HPDE6-E6E7 (cell line): ENCODE data around the gene FNIP1.
A peak's percentile ranks its signal among the peaks of the same experiment; 100 is the strongest.
"Not testable (repeated sequence)": the region's sequence is repeated elsewhere in the genome, so short reads cannot be mapped to it uniquely, and the experiment has no call there.

Experiments
- DNase-seq: peaks from one replicate; pipeline ENCODE4 v3.0.0; 2011; ENCODE audit warnings: missing footprints; ENCODE audit errors: extremely low spot score

FNIP1 gene

DNA sequence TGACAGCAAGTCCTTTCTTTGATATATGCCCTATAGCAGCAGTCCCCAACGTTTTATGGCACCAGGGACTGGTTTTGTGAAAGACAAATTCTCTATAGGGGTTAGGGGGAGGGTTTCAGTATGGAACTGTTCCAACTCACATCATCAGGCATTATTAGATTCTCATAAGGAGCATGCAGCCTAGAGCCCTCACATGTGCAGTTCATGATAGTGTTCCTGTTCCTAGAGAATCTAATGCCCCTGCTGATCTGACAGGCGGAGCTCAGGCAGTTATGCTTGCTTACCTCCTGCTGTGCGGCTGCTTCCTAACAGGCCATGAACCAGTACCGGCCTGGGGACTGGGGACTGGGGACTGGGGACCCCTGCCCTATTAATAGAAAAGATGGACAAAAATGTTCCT is 159.1 kb downstream of the FNIP1 start:
- DNase-seq = no peak

DNA sequence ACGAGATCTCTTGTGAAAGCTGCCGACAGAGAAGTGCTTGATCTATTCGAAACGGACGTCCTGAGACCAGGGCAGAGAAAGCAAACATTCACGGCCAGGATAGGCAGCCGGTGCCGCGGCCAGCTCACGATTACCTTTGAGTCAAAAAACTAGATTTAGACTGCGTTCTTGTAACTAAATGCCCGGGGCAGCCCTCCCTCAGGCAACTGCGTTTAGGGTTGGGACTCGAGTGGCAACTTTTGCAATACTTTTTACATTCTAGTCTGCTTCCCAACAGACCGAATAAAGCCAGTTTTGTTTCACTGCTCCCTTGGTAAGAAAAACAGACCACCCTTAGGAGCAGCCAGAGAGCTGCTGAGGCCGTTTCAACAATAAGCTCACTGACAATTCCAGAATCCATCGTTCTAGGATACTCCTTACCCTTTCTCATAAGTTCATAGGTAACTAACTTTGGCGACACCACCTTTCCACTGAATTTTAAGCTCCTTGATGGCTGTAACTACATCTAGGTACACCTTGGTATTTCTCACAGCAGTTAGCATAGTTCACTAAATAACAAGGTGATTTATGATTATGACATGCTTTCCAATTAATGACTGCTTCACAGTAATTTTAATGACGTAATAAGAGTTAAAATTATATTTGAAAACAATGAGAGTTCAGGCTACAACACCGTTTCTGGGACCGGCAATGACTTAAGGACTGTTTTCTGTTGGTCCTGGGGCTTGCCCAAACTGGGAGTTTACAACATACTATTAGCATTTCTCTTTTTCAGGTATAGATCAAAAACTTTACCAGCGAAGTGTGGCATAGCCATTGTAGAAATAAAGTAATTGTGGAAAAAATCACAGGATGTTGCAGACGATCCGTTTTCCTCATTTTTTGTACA is 160.9 kb downstream of the FNIP1 start:
- peak; percentile 16 for DNase-seq

DNA sequence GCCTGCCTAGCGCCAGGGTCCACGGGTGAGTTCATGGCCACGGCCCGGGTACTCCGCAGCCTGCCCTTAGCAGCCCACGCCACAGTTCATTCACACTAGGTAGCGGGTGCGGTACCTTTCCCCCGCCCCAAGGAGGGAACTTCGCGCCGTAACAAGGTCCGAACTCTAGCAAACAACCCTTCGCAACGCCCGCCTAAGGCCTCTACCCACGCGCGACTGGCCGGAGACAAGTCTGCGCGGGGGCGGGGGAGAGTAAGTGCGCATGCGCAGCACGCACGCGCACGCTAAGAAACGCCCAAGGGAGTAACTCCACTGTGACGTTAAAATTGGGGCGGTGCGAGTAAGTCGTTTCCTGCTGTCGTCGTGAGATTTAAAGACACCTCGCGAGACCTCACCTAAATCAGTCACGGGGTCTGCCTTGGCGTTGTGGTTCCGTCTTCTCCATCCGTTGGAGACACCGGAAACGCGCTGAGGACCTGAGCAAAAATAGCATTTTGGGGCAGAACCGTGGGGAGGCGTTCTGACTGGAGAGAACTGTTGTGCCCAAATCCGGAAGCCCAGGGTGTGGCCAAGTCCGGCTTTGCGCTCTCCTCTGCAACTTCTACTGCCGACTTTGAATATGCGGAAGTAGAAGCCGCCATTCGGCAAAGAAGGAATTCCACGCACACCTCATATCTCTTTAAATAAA is 161.7 kb downstream of the FNIP1 start, which contains the start of gene RAPGEF6:
TSS of gene RAPGEF6 (minus strand) at position 234 of the 688 bp plus-strand sequence. CDS start at position 35, 199 bp downstream.
- peak; percentile 85 for DNase-seq

DNA sequence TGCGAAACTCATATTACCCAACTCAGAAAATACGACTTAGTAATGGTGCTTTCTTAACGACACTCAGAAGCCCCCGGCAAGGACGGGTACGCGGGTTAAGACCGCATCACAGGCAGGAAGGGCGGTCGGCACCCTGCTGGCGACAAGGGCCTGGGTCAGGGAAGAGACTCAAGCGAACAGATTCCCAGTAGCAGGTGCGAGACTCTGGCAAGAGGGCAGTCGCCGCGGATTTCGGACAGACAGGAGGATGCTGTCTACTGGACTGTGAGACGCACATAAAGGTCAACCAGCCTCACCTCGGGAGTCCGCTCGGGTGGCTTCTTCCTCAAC is 162.2 kb downstream of the FNIP1 start:
- peak; percentile 31 for DNase-seq

DNA sequence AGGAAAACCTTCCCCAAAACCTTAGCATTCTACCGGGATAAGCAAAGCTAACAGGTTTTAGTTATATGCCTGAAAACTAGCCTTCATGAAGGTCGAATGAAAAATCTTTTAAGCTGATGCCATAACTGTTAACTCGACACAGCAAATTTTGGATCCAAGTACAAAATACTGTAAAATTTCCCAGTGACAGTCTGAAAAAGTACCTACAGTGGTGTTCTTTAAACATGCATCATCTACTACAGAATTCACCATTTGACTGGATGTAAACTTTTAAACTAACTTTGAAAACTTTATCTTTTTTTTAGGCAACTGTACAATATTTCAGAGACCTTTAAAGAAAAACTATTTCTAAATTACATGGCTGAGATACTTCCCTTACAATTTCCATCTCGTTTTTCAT is 162.6 kb downstream of the FNIP1 start:
- no peak for DNase-seq

DNA sequence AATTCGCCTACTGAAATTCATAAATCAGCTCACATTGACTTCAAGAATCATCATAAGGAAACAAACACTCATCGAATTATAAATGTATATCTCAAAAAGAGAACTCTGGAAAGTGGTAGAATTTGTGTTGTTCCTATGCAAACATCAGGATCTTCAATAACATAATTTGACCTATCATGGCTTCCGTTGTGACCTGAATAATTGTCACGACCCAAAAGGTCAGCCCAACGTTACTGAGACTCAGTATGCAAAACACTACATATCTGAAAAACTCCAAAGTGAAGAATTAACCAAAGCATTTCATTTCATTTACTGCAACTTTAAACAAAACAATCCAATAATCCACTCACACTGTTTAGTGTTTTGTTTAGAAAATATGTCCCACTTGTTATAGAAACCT is 163.0 kb downstream of the FNIP1 start:
- no peak for DNase-seq

DNA sequence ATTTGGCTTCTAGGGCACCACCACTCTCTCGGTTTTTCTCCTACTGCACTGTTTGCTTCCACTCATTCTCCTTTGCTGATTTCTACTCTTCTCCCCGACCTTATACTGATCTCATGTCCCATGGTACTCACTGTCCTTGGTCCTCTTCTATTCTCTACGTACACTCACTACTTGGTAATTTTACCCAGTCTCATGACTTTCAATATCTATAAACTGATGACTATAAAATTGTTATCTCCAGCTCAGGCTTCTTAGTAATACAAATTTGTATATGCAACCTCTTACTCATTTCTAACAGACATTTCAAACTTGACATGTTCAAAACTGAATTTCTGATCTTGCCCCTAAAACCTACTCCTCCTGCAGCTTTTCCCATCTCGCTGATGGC is 165.9 kb downstream of the FNIP1 start:
- DNase-seq = no peak

DNA sequence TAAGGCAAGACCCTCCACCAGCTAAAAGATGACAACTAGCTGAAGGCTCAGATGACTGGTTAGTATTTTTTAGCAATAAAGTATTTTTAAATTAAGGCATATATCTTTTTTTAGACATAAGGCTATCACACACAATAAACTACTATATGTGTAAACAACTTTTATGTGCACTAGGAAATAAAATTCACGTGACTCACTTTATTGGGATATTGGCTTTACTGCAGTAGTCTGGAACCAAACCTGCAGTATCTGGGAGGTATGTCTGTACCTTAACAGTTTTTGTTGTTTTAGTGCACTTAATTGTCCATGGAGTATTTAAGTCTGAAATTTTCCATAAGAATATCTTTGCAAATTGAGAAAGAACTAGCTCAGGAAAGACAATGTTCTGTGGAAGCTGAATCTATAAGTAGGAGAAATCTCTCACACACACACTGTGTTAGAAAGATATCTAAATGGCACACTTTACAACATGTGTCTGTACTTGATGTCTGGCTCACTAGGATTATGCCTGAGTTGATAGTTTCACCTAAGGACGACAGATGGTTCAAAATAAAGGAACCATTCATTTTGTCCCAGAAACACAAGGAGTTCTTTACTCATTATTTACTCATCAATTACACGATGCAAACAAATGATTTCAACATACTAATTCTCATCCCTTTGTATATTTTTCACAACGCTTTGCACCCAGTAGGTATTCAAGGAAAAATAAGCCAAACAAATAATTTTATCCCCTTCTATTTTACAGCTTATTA is 166.4 kb downstream of the FNIP1 start:
- DNase-seq = no peak

DNA sequence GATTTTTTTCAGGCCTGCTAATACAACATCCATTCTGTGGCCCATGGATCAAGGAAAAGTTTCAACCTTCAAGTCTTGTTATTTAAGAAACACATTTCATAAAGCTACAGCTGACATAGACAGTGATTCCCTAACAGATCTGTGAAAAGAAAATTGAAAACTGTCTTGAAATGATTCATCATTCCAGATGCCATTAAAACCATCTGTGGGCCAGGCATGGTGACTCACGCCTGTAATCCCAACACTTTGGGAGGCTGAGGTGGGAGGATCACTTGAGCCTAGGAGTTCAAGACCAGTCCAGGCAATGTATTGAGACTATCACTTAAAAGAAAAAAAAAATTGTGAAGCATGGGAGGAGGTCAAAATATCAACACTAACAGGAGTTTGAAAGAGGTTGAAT is 167.8 kb downstream of the FNIP1 start:
- no peak for DNase-seq

DNA sequence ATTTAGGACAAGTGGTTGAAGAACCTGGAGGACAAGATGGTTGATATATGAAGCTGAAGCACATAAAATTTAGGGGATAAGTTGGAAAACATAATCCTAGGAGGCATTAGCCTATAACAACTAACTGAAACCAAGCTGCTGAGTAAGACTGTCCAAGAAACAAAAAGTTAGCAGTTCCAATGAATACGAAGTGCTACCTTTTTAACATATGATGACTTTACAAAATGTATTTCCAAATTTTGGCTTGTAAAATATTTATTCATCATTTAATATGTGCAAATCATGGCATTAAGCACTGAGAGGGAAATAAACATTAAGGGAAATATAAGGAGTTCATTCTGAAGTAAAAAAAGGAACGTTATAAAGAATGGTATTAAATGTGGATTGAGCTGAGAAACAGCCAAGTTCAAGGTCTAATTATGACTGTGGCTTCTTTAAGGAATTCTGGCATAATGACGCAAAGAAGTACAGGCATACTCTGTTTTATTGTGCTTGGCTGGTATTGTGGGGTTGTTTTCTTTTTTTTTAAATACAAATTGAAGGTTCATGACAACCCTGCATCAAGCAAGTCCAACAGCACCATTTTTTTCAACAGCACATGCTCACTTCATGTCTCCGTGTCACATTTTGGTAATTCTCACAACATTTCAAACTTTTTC is 169.5 kb downstream of the FNIP1 start:
- no peak for DNase-seq

DNA sequence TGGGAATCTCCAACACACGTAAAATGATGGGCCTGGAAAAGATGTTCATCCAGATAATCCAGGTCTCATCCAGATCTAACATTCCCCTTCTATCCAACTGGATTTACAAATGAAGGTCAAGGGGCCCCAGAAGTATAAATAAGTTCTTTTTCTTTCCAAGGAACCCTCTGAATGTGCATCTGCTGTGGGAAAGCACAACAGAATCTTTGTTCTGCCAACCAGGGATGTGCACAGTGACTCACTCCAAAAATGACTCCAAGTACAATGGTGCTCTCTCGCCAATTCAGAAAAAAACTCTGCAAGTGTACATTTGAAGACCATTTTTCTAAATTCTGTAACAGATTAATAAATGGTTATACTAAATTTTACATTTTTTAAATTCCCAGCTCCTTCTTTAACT is 174.2 kb downstream of the FNIP1 start:
- DNase-seq = no peak

DNA sequence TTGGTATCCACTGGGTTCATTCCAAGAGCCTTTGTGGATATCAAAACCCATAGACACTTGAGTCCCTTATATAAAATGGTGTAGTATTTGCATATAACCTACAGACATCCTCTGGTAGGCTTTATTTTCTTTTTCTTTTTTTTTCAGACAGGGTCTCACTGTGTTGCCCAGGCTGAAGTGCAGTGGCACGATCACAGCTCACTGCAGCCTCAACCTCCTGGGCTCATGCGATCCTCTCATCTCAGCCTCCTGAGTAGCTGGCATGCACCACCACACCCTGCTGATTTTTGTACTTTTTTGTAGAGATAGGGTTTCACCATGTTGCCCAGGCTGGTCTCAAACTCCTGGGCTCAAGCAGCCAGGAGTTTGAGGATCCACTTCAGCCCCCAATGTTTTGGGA is 175.7 kb downstream of the FNIP1 start:
- DNase-seq = not testable (repeated sequence)

DNA sequence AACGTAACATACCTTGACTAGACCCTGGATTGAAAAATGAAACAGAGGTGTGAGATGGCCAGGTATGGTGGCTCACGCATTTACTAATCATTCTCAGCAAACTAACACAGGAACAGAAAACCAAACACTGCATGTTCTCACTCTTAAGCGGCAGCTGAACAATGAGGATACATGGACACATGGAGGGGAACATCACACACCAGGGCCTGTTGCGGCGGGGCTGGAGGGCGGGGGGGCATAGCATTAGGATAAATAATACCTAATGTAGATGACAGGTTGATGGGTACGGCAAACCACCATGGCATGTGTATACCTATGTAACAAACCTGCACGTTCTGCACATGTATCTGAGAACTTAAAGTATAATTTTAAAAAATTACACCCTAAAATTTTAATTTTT is 177.7 kb downstream of the FNIP1 start:
- no peak for DNase-seq

DNA sequence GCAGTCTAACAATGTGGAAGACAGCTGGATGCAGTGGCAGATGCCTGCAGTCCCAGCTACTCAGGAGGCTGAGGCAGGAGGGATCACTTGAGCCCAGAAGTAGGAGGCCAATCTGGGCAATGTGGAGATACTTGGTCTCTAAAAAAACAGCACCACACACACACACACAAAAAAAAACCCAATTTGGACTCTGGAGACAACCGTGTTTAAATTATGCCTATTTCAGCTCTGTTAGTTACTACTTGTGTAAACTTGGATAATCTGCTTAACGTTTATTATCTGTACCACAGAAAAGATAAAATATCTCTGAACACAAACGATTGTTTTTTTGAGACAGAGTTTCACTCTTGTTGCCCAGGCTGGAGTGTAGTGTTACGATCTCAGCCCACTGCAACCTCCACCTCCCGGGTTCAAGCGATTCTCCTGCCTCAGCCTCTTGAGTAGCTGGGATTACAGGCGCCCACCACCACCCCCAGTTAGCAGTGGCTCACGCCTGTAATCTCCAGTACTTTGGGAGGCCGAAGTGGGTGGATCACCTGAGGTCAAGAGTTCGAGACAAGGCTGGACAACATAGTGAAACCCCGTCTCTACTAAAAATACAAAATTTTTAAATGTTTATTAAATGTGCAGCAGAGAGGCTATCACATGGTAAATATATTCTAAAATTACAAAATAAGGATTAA is 179.5 kb downstream of the FNIP1 start:
- DNase-seq = no peak

DNA sequence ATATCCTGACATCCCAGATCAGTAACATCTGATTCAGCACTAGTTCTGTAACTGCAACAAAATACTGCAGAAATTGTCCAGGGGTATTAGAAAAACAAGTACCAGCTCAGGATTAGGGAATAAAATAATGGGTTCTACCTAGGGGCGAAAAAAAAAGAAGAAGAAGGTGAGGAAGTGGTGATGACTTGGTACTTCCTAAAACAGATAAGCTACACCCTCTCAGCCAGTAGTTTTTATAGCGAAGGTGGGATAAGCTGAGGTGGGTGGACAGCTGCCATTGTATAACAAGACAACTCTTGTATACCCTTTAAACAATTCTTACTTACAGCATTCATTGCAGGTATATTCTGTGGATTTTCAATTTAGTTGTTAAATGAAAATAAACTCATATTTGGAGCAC is 180.9 kb downstream of the FNIP1 start:
- DNase-seq = no peak

DNA sequence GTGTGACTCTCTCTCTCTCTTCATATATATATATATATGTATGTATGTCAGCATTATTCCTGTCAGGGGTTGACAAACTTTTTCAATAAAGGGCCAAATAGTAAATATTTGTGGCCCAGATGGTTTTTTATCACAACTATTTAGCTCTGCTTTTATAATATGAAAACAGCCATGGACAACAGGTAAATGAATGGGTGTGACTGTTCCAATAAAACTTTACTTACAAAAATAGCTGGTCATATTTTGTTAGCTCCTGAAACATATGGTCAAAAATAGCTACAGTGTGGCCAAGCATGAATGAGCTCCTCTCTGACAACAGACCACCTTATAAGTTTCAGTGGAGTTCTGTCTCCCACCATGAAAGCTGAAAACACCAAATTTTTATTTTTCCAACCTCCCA is 183.4 kb downstream of the FNIP1 start:
- no peak for DNase-seq

DNA sequence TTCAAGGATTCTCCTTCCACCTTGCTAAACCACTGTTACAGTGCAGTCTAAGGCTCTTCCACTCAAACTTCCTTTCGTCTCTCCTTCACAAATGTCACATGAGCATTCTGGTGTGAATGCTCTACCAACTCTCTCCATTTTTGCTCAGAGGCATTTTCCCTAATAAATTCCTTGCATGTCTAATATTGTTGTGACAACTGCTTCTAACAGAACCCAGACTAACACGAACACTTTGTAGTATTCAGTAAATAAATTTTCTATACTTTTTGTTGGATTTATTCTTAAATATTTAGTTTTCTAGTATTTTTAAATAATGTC is 185.8 kb downstream of the FNIP1 start:
- no peak for DNase-seq

DNA sequence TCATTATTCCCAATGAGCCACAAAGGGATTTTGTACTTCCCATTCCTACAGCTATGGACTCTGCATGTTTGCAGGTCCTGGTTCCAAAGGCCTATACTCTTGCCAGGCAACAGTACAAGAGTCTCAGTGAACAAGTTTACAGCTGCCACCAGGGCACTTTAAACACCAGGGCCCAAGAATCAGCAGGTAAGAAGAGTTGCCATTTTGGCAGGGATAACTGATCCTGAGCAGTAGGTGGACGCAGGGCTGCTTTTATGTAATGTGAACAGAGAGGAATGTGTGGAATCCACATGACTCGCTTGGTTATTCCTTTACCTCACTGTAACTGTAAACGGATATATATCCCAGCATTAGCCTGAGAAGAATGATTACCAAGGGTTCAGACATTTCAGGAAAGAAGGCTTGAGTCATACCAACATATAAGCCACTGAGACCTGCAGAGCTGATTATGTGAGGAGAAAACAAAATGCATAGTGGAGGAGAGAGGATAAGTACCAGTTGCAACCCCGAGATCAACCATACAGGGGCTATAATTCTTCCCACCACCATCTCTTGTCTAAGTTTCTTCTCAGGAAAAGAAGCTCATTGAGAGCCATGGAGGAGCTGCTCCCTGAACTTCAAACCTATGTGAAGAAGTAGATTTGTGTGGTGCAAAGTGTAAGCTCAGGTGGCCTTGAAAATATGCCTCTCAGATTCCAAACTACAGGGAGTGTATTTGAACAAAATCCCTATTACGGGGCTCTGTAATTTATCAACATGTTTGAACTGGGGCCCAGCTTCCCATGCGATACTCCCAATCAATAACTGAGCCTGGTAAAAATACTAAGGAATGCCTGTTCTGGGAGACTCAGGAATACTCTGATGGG is 186.4 kb downstream of the FNIP1 start:
- DNase-seq = peak; percentile 29

DNA sequence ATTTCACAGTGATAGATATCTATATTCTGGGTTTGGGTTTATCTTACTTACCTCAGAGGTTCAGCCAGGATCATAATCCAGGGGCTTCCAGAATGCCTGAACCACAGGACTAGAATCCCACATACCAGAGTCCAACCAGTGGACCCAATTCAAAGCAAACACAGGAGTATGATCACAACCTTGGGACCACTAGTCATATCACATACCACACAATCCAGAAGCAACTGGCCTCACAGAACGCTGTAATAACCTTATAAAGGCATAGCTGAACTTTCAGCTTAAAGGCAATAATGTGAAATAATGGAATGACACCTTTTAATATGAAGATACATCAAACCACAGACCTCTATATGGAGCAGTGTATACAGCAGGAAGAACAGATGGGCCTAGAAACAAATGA is 187.0 kb downstream of the FNIP1 start:
- DNase-seq = no peak

DNA sequence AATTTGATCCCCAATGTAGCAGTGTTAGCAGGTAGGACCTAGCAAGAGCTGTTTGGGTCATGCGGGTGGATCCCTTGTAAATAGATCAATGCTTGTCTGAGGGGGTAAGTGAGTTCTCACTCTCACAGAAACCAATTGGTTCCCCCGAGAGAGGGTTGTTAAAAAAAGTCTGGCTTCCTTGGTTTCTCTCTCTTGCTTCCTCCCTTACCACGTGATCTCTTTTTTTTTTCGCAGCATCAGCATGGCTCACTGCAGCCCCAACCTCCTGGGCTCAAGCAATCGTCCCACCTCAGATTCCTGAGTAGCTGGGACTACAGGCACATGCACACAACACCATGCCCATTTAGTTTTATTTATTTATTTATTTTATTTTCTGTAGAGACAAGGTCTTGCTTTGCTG is 188.2 kb downstream of the FNIP1 start:
- DNase-seq = no peak
